Measurements from ENCODE around the gene TCF23.

DNA sequence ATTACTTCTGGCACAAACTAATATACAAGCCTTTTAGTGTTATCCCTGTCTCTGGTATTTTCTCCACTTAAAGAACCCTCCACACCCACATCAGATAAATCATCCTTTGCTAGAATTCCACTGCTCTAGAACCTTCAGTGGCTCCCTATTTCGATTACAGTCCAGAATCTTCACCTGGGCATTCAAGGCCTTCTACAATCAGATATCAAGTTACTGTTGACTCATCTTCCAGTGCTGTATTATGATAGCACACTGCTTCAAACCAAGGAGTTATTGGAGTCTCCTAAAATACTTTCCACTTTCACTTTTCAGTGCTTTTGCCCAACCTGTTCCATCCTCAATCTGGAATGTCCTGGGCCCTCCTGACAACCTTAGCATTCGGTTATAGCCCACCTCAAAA, 33.3 kb upstream of the TCF23 start:
- TF ChIP-seq, protein P1, sequence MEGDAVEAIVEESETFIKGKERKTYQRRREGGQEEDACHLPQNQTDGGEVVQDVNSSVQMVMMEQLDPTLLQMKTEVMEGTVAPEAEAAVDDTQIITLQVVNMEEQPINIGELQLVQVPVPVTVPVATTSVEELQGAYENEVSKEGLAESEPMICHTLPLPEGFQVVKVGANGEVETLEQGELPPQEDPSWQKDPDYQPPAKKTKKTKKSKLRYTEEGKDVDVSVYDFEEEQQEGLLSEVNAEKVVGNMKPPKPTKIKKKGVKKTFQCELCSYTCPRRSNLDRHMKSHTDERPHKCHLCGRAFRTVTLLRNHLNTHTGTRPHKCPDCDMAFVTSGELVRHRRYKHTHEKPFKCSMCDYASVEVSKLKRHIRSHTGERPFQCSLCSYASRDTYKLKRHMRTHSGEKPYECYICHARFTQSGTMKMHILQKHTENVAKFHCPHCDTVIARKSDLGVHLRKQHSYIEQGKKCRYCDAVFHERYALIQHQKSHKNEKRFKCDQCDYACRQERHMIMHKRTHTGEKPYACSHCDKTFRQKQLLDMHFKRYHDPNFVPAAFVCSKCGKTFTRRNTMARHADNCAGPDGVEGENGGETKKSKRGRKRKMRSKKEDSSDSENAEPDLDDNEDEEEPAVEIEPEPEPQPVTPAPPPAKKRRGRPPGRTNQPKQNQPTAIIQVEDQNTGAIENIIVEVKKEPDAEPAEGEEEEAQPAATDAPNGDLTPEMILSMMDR (IDR thresholded peaks at IDR 0.05 in 8 of 11, conservative IDR thresholded peaks at IDR 0.05 in 3 of 11): no peak
- TF ChIP-seq POLR2A (IDR thresholded peaks at IDR 0.05) (no peak), POLR2AphosphoS5 (IDR thresholded peaks at IDR 0.05) (no peak)
